ENCODE measurements around the gene RARA.

- peak; percentile 62 to 84 for TF ChIP-seq CTCF (IDR thresholded peaks at IDR 0.05)
- no peak for TF ChIP-seq POLR2AphosphoS5 (IDR thresholded peaks at IDR 0.05)
- no peak for TF ChIP-seq POLR2A (IDR thresholded peaks at IDR 0.05)
Observed at GRCh38 chr17:40303009-40303657, 5.8 kb upstream of the RARA start.

Measured in suprapubic skin (tissue), 4 donors.